HEK293 (cell line): ENCODE data around the gene BIK.

ENCODE experiments used
- CTCF ChIA-PET: fragments of 350-600 bp; formaldehyde crosslinking; extraction: SDS; loops from one replicate; lab custom pipeline; 2021; ENCODE audit warnings: antibody characterized with exemption; lab: Yijun Ruan, JAX
- POLR2A ChIA-PET: fragments of 300-600 bp; formaldehyde crosslinking; extraction: SDS; loops from one replicate; lab custom pipeline; 2020; ENCODE audit warnings: antibody characterized with exemption, inconsistent platforms; lab: Yijun Ruan, JAX
- H3K27ac ChIP-seq: fragments of 200-500 bp; sonication (Bioruptor generic); 2 replicates; pipeline ENCODE4 v1.5.1; 2014; ENCODE audit warnings: low read depth, low read length, control low read depth, inconsistent platforms; ENCODE audit errors: extremely low read depth
- H3K36me3 ChIP-seq, 2 experiments: fragments of 200-500 bp in 1 of 2; sonication (Bioruptor generic) in 1 of 2; 1 replicate in 1 of 2; 2 replicates in 1 of 2; pipeline ENCODE4 v1.5.1; 2014 to 2017; ENCODE audit warnings: inconsistent platforms in 2 of 2, low read length in 2 of 2; ENCODE audit not compliant: control insufficient read depth in 2 of 2, insufficient read depth in 1 of 2
- H3K4me1 ChIP-seq: fragments of 200-500 bp; sonication (Bioruptor generic); 2 replicates; pipeline ENCODE4 v1.5.1; 2014; ENCODE audit warnings: mild to moderate bottlenecking, low read length, inconsistent platforms; ENCODE audit not compliant: control insufficient read depth, insufficient read depth
- H3K4me3 ChIP-seq: 2 replicates; pipeline ENCODE4 v1.5.1; 2011; ENCODE audit warnings: low read depth, mild to moderate bottlenecking, control low read depth, low read length, moderate library complexity
- H3K9me3 ChIP-seq: fragments of 200-500 bp; sonication (Bioruptor generic); 2 replicates; pipeline ENCODE4 v1.5.1; 2014; ENCODE audit warnings: low read depth, low read length, inconsistent platforms; ENCODE audit not compliant: control insufficient read depth, insufficient read depth
- GFI1B ChIP-seq: fragments of 450-650 bp; formaldehyde crosslinking; IDR thresholded peaks from 2 replicates; pipeline ENCODE4 v1.5.1; 2016; ENCODE audit warnings: missing biosample characterization, missing genetic modification characterization
- KLF7 ChIP-seq: fragments of 450-650 bp; formaldehyde crosslinking; IDR thresholded peaks from 2 replicates; pipeline ENCODE4 v1.5.1; 2016; ENCODE audit warnings: missing biosample characterization, missing genetic modification characterization, borderline replicate concordance
- KLF9 ChIP-seq: fragments of 450-650 bp; formaldehyde crosslinking; IDR thresholded peaks from 2 replicates; pipeline ENCODE4 v1.5.1; 2016; ENCODE audit warnings: missing biosample characterization, missing genetic modification characterization, low read depth
- MZF1 ChIP-seq: fragments of 450-650 bp; formaldehyde crosslinking; IDR thresholded peaks from 2 replicates; pipeline ENCODE4 v1.5.1; 2017; ENCODE audit warnings: missing biosample characterization, missing genetic modification characterization, borderline replicate concordance
- OVOL3 ChIP-seq: fragments of 450-650 bp; formaldehyde crosslinking; IDR thresholded peaks from 2 replicates; pipeline ENCODE4 v1.5.1; 2016; ENCODE audit warnings: missing biosample characterization, missing genetic modification characterization
- PATZ1 ChIP-seq: fragments of 450-650 bp; formaldehyde crosslinking; IDR thresholded peaks from 2 replicates; pipeline ENCODE4 v1.5.1; 2016; ENCODE audit warnings: missing biosample characterization, missing genetic modification characterization
- REPIN1 ChIP-seq: fragments of 450-650 bp; formaldehyde crosslinking; IDR thresholded peaks from 2 replicates; pipeline ENCODE4 v1.5.1; 2017; ENCODE audit warnings: missing biosample characterization, missing genetic modification characterization, low read depth
- SALL2 ChIP-seq: fragments of 450-650 bp; formaldehyde crosslinking; IDR thresholded peaks from 2 replicates; pipeline ENCODE4 v1.5.0; 2017; ENCODE audit warnings: missing biosample characterization, mild to moderate bottlenecking, missing genetic modification characterization, borderline replicate concordance
- YY1 ChIP-seq: fragments of 450-650 bp; formaldehyde crosslinking; IDR thresholded peaks from 2 replicates; pipeline ENCODE4 v1.5.1; 2018; ENCODE audit warnings: missing biosample characterization, missing genetic modification characterization
- ZBTB26 ChIP-seq: fragments of 450-650 bp; formaldehyde crosslinking; optimal IDR thresholded peaks from 2 replicates; pipeline ENCODE3; 2016; ENCODE audit warnings: missing biosample characterization, mild to moderate bottlenecking, missing genetic modification characterization
- ZBTB44 ChIP-seq: fragments of 450-650 bp; IDR thresholded peaks from 2 replicates; pipeline ENCODE4 v1.5.1; 2018; ENCODE audit warnings: missing biosample characterization, mild to moderate bottlenecking, missing genetic modification characterization
- ZNF133 ChIP-seq: fragments of 450-650 bp; formaldehyde crosslinking; IDR thresholded peaks from 2 replicates; pipeline ENCODE4 v1.5.1; 2016; ENCODE audit warnings: missing biosample characterization, missing genetic modification characterization
- ZNF174 ChIP-seq: fragments of 450-650 bp; formaldehyde crosslinking; IDR thresholded peaks from 2 replicates; pipeline ENCODE4 v1.5.0; 2017; ENCODE audit warnings: missing biosample characterization, mild to moderate bottlenecking, missing genetic modification characterization
- ZNF23 ChIP-seq: fragments of 450-650 bp; formaldehyde crosslinking; IDR thresholded peaks from 2 replicates; pipeline ENCODE4 v1.5.1; 2016; ENCODE audit warnings: missing biosample characterization, missing genetic modification characterization, borderline replicate concordance
- ZNF239 ChIP-seq: fragments of 450-650 bp; formaldehyde crosslinking; IDR thresholded peaks from 2 replicates; pipeline ENCODE4 v1.5.1; 2016; ENCODE audit warnings: missing biosample characterization, missing genetic modification characterization
- ZNF521 ChIP-seq: fragments of 450-650 bp; formaldehyde crosslinking; IDR thresholded peaks from 2 replicates; pipeline ENCODE4 v1.5.1; 2017; ENCODE audit warnings: missing biosample characterization, mild to moderate bottlenecking, missing genetic modification characterization
- ZNF529 ChIP-seq: fragments of 450-650 bp; formaldehyde crosslinking; IDR thresholded peaks from 2 replicates; pipeline ENCODE4 v1.5.1; 2017; ENCODE audit warnings: missing genetic modification characterization, missing biosample characterization; ENCODE audit not compliant: insufficient replicate concordance
- ZNF596 ChIP-seq: fragments of 450-650 bp; IDR thresholded peaks from 2 replicates; pipeline ENCODE4 v1.5.0; 2018; ENCODE audit warnings: missing biosample characterization, mild to moderate bottlenecking, missing genetic modification characterization, moderate library complexity
- ZNF600 ChIP-seq: fragments of 450-650 bp; formaldehyde crosslinking; IDR thresholded peaks from 2 replicates; pipeline ENCODE4 v1.5.1; 2016; ENCODE audit warnings: missing biosample characterization, missing genetic modification characterization
- ZNF645 ChIP-seq: fragments of 450-650 bp; formaldehyde crosslinking; IDR thresholded peaks from 2 replicates; pipeline ENCODE4; 2016; ENCODE audit warnings: missing biosample characterization, missing genetic modification characterization
- ZNF660 ChIP-seq: fragments of 450-650 bp; IDR thresholded peaks from 2 replicates; pipeline ENCODE4 v1.5.1; 2018; ENCODE audit warnings: missing biosample characterization, mild to moderate bottlenecking, missing genetic modification characterization
- ZNF704 ChIP-seq: fragments of 450-650 bp; formaldehyde crosslinking; IDR thresholded peaks from 2 replicates; pipeline ENCODE4 v1.5.1; 2016; ENCODE audit warnings: missing biosample characterization, missing genetic modification characterization

Gene BIK

GRCh38 chr22:43100225-43100624, 10.3 kb upstream of the BIK start:
- Histone ChIP-seq H3K36me3 (no peaks in the 10 kb centered on the region), H3K9me3 (no peaks in the 10 kb centered on the region), H3K4me1 (no peaks in the 10 kb centered on the region), H3K4me3 (no peak overlapping the region)
- CTCF ChIA-PET, result no interaction called here
- TF ChIP-seq KLF9 (tag by site-specific recombination) (no peak), ZNF600 (tag by site-specific recombination) (no peak), ZNF521 (tag by site-specific recombination) (no peak), ZNF704 (tag by site-specific recombination) (no peak), GFI1B (tag by site-specific recombination) (no peak), ZBTB44 (tag by site-specific recombination) (no peak), ZNF660 (no peak), PATZ1 (tag by site-specific recombination) (no peak), ZBTB26 (no peak), ZNF239 (tag by site-specific recombination) (no peak), OVOL3 (no peak), ZNF596 (tag by site-specific recombination) (no peak), SALL2 (tag by site-specific recombination) (no peak), ZNF529 (tag by site-specific recombination) (no peak)
- TF ChIP-seq, all 188 proteins: peak for 0
- POLR2A ChIA-PET, result no interaction called here
- no peak overlapping the region for H3K27ac ChIP-seq

- no peaks in the 10 kb centered on the region for H3K36me3 ChIP-seq
- no peak overlapping the region for H3K27ac ChIP-seq
- POLR2A ChIA-PET, result no interaction called here
- H3K4me1 ChIP-seq, result no peaks in the 10 kb centered on the region
- H3K4me3 ChIP-seq, result no peak overlapping the region
- CTCF ChIA-PET, result interaction anchor here (1.2 kb wide), 1 partner anchor 11 kb away, joined by 3 read pairs; no protein-coding TSS in a partner anchor
- H3K9me3 ChIP-seq, result no peaks in the 10 kb centered on the region
- TF ChIP-seq REPIN1 (tag by site-specific recombination) (no peak), ZNF174 (tag by site-specific recombination) (no peak), MZF1 (tag by site-specific recombination) (no peak), YY1 (no peak), ZNF645 (tag by site-specific recombination) (no peak), PATZ1 (tag by site-specific recombination) (no peak), ZNF23 (tag by site-specific recombination) (no peak), ZNF133 (tag by site-specific recombination) (no peak), KLF7 (tag by site-specific recombination) (no peak)
These were observed 9.2 kb upstream of the BIK start for GRCh38 chr22:43101306-43101705.
